Activated naive CD4-positive, alpha-beta T cell treated with anti-CD3 and anti-CD28 coated beads, Interleukin-2, amount 50 U/mL, for 16 hours (primary cell): ENCODE measurements around the gene GNG7.
"Not testable (repeated sequence)": the region's sequence is repeated elsewhere in the genome, so short reads cannot be mapped to it uniquely, and the experiment has no call there.

ENCODE experiments used
- DNase-seq: peaks from one replicate; pipeline ENCODE4 v3.0.0-alpha.2; 2020

Gene GNG7

GRCh38 chr19:2495130-2495641 lies 207.3 kb downstream of the GNG7 start:
- no peak for DNase-seq

GRCh38 chr19:2494447-2495129 lies 207.9 kb downstream of the GNG7 start:
- DNase-seq, result peak; percentile 39

- DNase-seq, result no peak
These were observed 208.4 kb downstream of the GNG7 start for GRCh38 chr19:2494084-2494446.

- not testable (repeated sequence) for DNase-seq
These were observed 209.0 kb downstream of the GNG7 start for GRCh38 chr19:2493448-2493847.

- DNase-seq, result no peak
These were observed 209.6 kb downstream of the GNG7 start for GRCh38 chr19:2492870-2493269.

- DNase-seq, result no peak
These were observed 211.2 kb downstream of the GNG7 start for GRCh38 chr19:2491130-2491801.

GRCh38 chr19:2490659-2491058 lies 211.8 kb downstream of the GNG7 start:
- DNase-seq, result no peak

GRCh38 chr19:2488942-2489731 lies 213.4 kb downstream of the GNG7 start:
- no peak for DNase-seq

GRCh38 chr19:2488405-2488941 lies 214.0 kb downstream of the GNG7 start:
- DNase-seq, result no peak

GRCh38 chr19:2487842-2488241 lies 214.7 kb downstream of the GNG7 start:
- DNase-seq, result no peak

GRCh38 chr19:2487090-2487489 lies 215.4 kb downstream of the GNG7 start:
- DNase-seq, result no peak

GRCh38 chr19:2485428-2485827 lies 217.1 kb downstream of the GNG7 start:
- DNase-seq, result no peak

GRCh38 chr19:2484178-2484937 lies 218.1 kb downstream of the GNG7 start:
- DNase-seq, result no peak

GRCh38 chr19:2483484-2484151 lies 218.9 kb downstream of the GNG7 start:
- DNase-seq, result no peak

- DNase-seq, result no peak
These were observed 219.4 kb downstream of the GNG7 start for GRCh38 chr19:2483084-2483483.

GRCh38 chr19:2482354-2483038 lies 220.0 kb downstream of the GNG7 start:
- DNase-seq, result no peak

GRCh38 chr19:2481466-2481865 lies 221.0 kb downstream of the GNG7 start:
- DNase-seq, result no peak

GRCh38 chr19:2479556-2480194 lies 222.8 kb downstream of the GNG7 start:
- DNase-seq, result no peak

- peak; percentile 53 for DNase-seq
These were observed 223.5 kb downstream of the GNG7 start for GRCh38 chr19:2478756-2479555.

- DNase-seq, result peak; percentile 62
These were observed 224.2 kb downstream of the GNG7 start for GRCh38 chr19:2478278-2478755.
